Measurements from ENCODE around the gene CSPG4. TPM values are rescaled to one million over a fixed set of nuclear protein-coding genes. Genes with fewer than 3 reads are reported as not detected.

The CSPG4 gene
- total and polyA plus RNA-seq, 10 of the 15 experiments (the other 5 are each of a cell fraction or from before 2014, with no cell fraction given), result 0.02 to 2.2 (median 0.76) TPM

DNA sequence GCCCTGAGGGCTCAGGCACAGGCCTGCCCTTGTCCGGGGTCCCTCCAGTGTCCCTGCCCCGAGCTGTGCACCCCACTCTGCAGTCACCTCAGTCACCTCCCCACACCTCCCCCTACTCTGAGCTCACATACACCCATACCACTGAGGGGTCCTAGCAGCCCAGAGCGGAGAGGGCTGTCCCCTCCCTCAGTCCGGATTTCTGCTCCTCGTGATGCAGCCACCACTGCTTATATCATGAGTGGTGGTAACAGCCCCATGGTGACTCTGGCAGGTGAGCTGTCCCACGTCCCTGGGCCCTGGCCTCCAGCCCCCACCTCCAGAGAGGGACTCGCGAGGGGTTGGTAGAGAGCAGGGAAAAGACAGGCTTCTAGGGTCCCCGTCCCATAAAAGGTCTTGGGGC is 8.0 kb downstream of the CSPG4 start:
- no peak overlapping the region for H3K9ac ChIP-seq (ENCODE audit: control insufficient read depth, insufficient read depth, low read length)
- ATAC-seq (no peak), FAIRE-seq (no peak), DNase-seq (ENCODE audit: low read depth, low spot score) (no peak)
- H3K79me2 ChIP-seq (ENCODE audit: control insufficient read depth, insufficient read depth, low read length), result no peaks in the 10 kb centered on the region
- no peak overlapping the region for H3K4me2 ChIP-seq (ENCODE audit: control insufficient read depth, insufficient read depth)
- H3K27ac ChIP-seq (ENCODE audit: control insufficient read depth, insufficient read depth), result no peak overlapping the region
- no TSS peak for BruUV-seq (replicated peaks)
- no peak overlapping the region for H3K4me3 ChIP-seq
- no peak overlapping the region for H2AFZ ChIP-seq (ENCODE audit: control insufficient read depth, low read depth, low read length)
- intact Hi-C loops (cut with micrococcal nuclease; ENCODE audit: unreplicated experiment) (no loop called here), in situ Hi-C loops (cut with MboI) (no loop called here)
- TF ChIP-seq, protein P1, sequence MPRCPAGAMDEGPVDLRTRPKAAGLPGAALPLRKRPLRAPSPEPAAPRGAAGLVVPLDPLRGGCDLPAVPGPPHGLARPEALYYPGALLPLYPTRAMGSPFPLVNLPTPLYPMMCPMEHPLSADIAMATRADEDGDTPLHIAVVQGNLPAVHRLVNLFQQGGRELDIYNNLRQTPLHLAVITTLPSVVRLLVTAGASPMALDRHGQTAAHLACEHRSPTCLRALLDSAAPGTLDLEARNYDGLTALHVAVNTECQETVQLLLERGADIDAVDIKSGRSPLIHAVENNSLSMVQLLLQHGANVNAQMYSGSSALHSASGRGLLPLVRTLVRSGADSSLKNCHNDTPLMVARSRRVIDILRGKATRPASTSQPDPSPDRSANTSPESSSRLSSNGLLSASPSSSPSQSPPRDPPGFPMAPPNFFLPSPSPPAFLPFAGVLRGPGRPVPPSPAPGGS (IDR thresholded peaks at IDR 0.05; ENCODE audit: borderline replicate concordance, insufficient read depth, low read depth, low read length, poor library complexity, severe bottlenecking), result no peak
- TF ChIP-seq POLR2AphosphoS2 (IDR thresholded peaks at IDR 0.05; ENCODE audit: low read depth, low read length) (no peak), CEBPB (IDR thresholded peaks at IDR 0.05; ENCODE audit: borderline replicate concordance in 1 of 2, low read depth in 2 of 2, low read length in 2 of 2) (no peak), ZSCAN29 (IDR thresholded peaks at IDR 0.05) (no peak), TCF3 (IDR thresholded peaks at IDR 0.05; ENCODE audit: borderline replicate concordance, insufficient read depth, low read depth, low read length) (no peak), POU2F2 (IDR thresholded peaks at IDR 0.05; ENCODE audit: borderline replicate concordance, low read depth, low read length) (no peak), IRF4 (IDR thresholded peaks at IDR 0.05; ENCODE audit: low read depth, low read length) (no peak)
- TF ChIP-seq, protein P2, sequence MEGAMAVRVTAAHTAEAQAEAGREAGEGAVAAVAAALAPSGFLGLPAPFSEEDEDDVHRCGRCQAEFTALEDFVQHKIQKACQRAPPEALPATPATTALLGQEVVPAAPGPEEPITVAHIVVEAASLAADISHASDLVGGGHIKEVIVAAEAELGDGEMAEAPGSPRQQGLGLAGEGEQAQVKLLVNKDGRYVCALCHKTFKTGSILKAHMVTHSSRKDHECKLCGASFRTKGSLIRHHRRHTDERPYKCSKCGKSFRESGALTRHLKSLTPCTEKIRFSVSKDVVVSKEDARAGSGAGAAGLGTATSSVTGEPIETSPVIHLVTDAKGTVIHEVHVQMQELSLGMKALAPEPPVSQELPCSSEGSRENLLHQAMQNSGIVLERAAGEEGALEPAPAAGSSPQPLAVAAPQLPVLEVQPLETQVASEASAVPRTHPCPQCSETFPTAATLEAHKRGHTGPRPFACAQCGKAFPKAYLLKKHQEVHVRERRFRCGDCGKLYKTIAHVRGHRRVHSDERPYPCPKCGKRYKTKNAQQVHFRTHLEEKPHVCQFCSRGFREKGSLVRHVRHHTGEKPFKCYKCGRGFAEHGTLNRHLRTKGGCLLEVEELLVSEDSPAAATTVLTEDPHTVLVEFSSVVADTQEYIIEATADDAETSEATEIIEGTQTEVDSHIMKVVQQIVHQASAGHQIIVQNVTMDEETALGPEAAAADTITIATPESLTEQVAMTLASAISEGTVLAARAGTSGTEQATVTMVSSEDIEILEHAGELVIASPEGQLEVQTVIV (IDR thresholded peaks at IDR 0.05; ENCODE audit: borderline replicate concordance, partially characterized antibody), result no peak
- ChIA-PET RAD21 (ENCODE audit: unreplicated experiment) (no interaction called here), SMC1A (ENCODE audit: uncharacterized antibody, unreplicated experiment) (interaction anchor here (1.1 kb wide), 1 partner anchor 12 kb away, joined by 3 read pairs; no protein-coding TSS in a partner anchor), CTCF (no interaction called here), POLR2A (no interaction called here)
- no peaks in the 10 kb centered on the region for H3K9me3 ChIP-seq (replicated peaks; ENCODE audit: control insufficient read depth, insufficient read depth, low read length)
- WGBS (ENCODE audit: insufficient coverage, insufficient replicate concordance, low lambda C conversion rate, missing lambda C conversion rate), result 63% methylated on average over 9 of the region's 9 CpGs
- no peaks in the 10 kb centered on the region for H3K27me3 ChIP-seq (replicated peaks in 1 of 2; ENCODE audit: control insufficient read depth in 2 of 2, insufficient read depth in 2 of 2, low read length in 1 of 2)
- peaks cover 9% of the 10 kb centered on the region for H3K4me1 ChIP-seq (ENCODE audit: control insufficient read depth, insufficient read depth, low read length)
- no peaks in the 10 kb centered on the region for H4K20me1 ChIP-seq (ENCODE audit: control insufficient read depth, insufficient read depth)
- no peaks in the 10 kb centered on the region for H3K36me3 ChIP-seq (ENCODE audit: control insufficient read depth in 2 of 2, insufficient read depth in 2 of 2, low read length in 1 of 2)
